OCI-M2 (cell line): ENCODE measurements around the gene HERC2.

Experiments used
- DNase-seq: peaks from one replicate; lab custom pipeline; 2025; ENCODE audit not compliant: unreplicated experiment; lab: John Stamatoyannopoulos, UW

HERC2 gene

GRCh38 chr15:28116521-28117431 is 205.2 kb downstream of the HERC2 start:
- no peak for DNase-seq

- no peak for DNase-seq
These were observed 206.1 kb downstream of the HERC2 start for GRCh38 chr15:28115871-28116270.

- DNase-seq, result no peak
These were observed 207.0 kb downstream of the HERC2 start for GRCh38 chr15:28114721-28115622.

GRCh38 chr15:28114114-28114455 is 207.9 kb downstream of the HERC2 start:
- no peak for DNase-seq

- no peak for DNase-seq
These were observed 208.4 kb downstream of the HERC2 start for GRCh38 chr15:28113394-28114113.

- no peak for DNase-seq
These were observed 209.0 kb downstream of the HERC2 start for GRCh38 chr15:28112962-28113361.

GRCh38 chr15:28112101-28112760 is 209.7 kb downstream of the HERC2 start:
- DNase-seq, result no peak

- DNase-seq, result no peak
These were observed 210.4 kb downstream of the HERC2 start for GRCh38 chr15:28111543-28111942.

- DNase-seq, result no peak
These were observed 211.5 kb downstream of the HERC2 start for GRCh38 chr15:28110481-28110881.

GRCh38 chr15:28109626-28110455 is 212.1 kb downstream of the HERC2 start:
- DNase-seq, result no peak

- DNase-seq, result no peak
These were observed 214.1 kb downstream of the HERC2 start for GRCh38 chr15:28107904-28108275.

- no peak for DNase-seq
These were observed 214.7 kb downstream of the HERC2 start for GRCh38 chr15:28107111-28107903.

- DNase-seq, result no peak
These were observed 215.5 kb downstream of the HERC2 start for GRCh38 chr15:28106294-28107110.

- DNase-seq, result no peak
These were observed 216.2 kb downstream of the HERC2 start for GRCh38 chr15:28105793-28106192.

GRCh38 chr15:28105224-28105791 is 216.7 kb downstream of the HERC2 start:
- DNase-seq, result no peak

GRCh38 chr15:28104326-28104725 is 217.7 kb downstream of the HERC2 start:
- no peak for DNase-seq

- DNase-seq, result no peak
These were observed 218.1 kb downstream of the HERC2 start for GRCh38 chr15:28103831-28104230.

GRCh38 chr15:28101983-28102441 is 220.0 kb downstream of the HERC2 start:
- no peak for DNase-seq
